ENCODE results near the gene MIPOL1.

The MIPOL1 gene

GRCh38 chr14:37172024-37172869 lies 25.5 kb upstream of the MIPOL1 start, which contains the start of gene SLC25A21 (continued):
- peak; percentile 83 for TF ChIP-seq ZBTB8A (tag by site-specific recombination; IDR thresholded peaks at IDR 0.05)
- no peak for TF ChIP-seq ZNF404 (tag by site-specific recombination; IDR thresholded peaks at IDR 0.05)
- TF ChIP-seq ZNF707 (tag by site-specific recombination; IDR thresholded peaks at IDR 0.05) = no peak
- TF ChIP-seq ZNF558 (tag by site-specific recombination; IDR thresholded peaks at IDR 0.05) = no peak; the same call in 1 of the 2 replicates
- peak; percentile 58 for TF ChIP-seq ZNF629 (tag by site-specific recombination; IDR thresholded peaks at IDR 0.05)
- TF ChIP-seq ZNF843 (tag by site-specific recombination; IDR thresholded peaks at IDR 0.05) = no peak; the same call in 1 of the 2 replicates
- TF ChIP-seq ZNF785 (tag by site-specific recombination; IDR thresholded peaks at IDR 0.05) = no peak
- TF ChIP-seq ZNF585B (tag by site-specific recombination; IDR thresholded peaks at IDR 0.05) = no peak
- TF ChIP-seq, protein P1, sequence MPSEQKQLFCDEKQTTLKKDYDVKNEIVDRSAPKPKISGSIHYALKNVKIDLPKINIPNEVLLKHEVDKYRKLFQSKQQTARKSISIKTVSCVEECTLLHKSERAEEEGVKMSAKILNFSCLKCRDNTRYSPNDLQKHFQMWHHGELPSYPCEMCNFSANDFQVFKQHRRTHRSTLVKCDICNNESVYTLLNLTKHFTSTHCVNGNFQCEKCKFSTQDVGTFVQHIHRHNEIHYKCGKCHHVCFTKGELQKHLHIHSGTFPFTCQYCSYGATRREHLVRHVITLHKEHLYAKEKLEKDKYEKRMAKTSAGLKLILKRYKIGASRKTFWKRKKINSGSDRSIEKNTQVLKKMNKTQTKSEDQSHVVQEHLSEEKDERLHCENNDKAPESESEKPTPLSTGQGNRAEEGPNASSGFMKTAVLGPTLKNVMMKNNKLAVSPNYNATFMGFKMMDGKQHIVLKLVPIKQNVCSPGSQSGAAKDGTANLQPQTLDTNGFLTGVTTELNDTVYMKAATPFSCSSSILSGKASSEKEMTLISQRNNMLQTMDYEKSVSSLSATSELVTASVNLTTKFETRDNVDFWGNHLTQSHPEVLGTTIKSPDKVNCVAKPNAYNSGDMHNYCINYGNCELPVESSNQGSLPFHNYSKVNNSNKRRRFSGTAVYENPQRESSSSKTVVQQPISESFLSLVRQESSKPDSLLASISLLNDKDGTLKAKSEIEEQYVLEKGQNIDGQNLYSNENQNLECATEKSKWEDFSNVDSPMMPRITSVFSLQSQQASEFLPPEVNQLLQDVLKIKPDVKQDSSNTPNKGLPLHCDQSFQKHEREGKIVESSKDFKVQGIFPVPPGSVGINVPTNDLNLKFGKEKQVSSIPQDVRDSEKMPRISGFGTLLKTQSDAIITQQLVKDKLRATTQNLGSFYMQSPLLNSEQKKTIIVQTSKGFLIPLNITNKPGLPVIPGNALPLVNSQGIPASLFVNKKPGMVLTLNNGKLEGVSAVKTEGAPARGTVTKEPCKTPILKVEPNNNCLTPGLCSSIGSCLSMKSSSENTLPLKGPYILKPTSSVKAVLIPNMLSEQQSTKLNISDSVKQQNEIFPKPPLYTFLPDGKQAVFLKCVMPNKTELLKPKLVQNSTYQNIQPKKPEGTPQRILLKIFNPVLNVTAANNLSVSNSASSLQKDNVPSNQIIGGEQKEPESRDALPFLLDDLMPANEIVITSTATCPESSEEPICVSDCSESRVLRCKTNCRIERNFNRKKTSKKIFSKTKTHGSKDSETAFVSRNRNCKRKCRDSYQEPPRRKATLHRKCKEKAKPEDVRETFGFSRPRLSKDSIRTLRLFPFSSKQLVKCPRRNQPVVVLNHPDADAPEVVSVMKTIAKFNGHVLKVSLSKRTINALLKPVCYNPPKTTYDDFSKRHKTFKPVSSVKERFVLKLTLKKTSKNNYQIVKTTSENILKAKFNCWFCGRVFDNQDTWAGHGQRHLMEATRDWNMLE (tag by site-specific recombination; conservative IDR thresholded peaks at IDR 0.05; ENCODE audit: low read depth) = peak; percentile 68
- TF ChIP-seq ZNF621 (tag by site-specific recombination; IDR thresholded peaks at IDR 0.05) = no peak
- TF ChIP-seq, protein P2, sequence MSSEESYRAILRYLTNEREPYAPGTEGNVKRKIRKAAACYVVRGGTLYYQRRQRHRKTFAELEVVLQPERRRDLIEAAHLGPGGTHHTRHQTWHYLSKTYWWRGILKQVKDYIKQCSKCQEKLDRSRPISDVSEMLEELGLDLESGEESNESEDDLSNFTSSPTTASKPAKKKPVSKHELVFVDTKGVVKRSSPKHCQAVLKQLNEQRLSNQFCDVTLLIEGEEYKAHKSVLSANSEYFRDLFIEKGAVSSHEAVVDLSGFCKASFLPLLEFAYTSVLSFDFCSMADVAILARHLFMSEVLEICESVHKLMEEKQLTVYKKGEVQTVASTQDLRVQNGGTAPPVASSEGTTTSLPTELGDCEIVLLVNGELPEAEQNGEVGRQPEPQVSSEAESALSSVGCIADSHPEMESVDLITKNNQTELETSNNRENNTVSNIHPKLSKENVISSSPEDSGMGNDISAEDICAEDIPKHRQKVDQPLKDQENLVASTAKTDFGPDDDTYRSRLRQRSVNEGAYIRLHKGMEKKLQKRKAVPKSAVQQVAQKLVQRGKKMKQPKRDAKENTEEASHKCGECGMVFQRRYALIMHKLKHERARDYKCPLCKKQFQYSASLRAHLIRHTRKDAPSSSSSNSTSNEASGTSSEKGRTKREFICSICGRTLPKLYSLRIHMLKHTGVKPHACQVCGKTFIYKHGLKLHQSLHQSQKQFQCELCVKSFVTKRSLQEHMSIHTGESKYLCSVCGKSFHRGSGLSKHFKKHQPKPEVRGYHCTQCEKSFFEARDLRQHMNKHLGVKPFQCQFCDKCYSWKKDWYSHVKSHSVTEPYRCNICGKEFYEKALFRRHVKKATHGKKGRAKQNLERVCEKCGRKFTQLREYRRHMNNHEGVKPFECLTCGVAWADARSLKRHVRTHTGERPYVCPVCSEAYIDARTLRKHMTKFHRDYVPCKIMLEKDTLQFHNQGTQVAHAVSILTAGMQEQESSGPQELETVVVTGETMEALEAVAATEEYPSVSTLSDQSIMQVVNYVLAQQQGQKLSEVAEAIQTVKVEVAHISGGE (tag by site-specific recombination; conservative IDR thresholded peaks at IDR 0.05; ENCODE audit: low read depth) = peak; percentile 96
- no peak for TF ChIP-seq ZNF654 (tag by site-specific recombination; IDR thresholded peaks at IDR 0.05; ENCODE audit: low read depth)
- TF ChIP-seq ZNF76 (tag by site-specific recombination; IDR thresholded peaks at IDR 0.05; ENCODE audit: borderline replicate concordance, low read depth) = peak; percentile 88
- no peak for TF ChIP-seq ZNF48 (tag by site-specific recombination; IDR thresholded peaks at IDR 0.05)
- no peak for TF ChIP-seq ZNF37A (tag by site-specific recombination; IDR thresholded peaks at IDR 0.05)
- TF ChIP-seq ZNF426 (tag by site-specific recombination; IDR thresholded peaks at IDR 0.05) = no peak
- no peak for TF ChIP-seq TSHZ1 (tag by site-specific recombination; IDR thresholded peaks at IDR 0.05; ENCODE audit: borderline replicate concordance)
- peak; percentile 35; the same call in 1 of the 2 replicates for TF ChIP-seq PATZ1 (tag by site-specific recombination; IDR thresholded peaks at IDR 0.05)
- TF ChIP-seq ZNF624 (tag by site-specific recombination; IDR thresholded peaks at IDR 0.05) = no peak
- TF ChIP-seq, protein P3, sequence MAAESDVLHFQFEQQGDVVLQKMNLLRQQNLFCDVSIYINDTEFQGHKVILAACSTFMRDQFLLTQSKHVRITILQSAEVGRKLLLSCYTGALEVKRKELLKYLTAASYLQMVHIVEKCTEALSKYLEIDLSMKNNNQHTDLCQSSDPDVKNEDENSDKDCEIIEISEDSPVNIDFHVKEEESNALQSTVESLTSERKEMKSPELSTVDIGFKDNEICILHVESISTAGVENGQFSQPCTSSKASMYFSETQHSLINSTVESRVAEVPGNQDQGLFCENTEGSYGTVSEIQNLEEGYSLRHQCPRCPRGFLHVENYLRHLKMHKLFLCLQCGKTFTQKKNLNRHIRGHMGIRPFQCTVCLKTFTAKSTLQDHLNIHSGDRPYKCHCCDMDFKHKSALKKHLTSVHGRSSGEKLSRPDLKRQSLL (tag by site-specific recombination; IDR thresholded peaks at IDR 0.05) = peak; percentile 98
- no peak for TF ChIP-seq SETDB1 (IDR thresholded peaks at IDR 0.05; ENCODE audit: insufficient read length, low read length)
- no peak for TF ChIP-seq ZNF521 (tag by site-specific recombination; IDR thresholded peaks at IDR 0.05)
- TF ChIP-seq PRDM1 (tag by site-specific recombination; IDR thresholded peaks at IDR 0.05) = no peak
- peak; percentile 37; the same call in 1 of the 2 replicates for TF ChIP-seq ZNF660 (tag by site-specific recombination; IDR thresholded peaks at IDR 0.05)
